ENCODE data around the gene KAT2B. TPM values are rescaled to one million over a fixed set of nuclear protein-coding genes. Genes with fewer than 3 reads are reported as not detected.

The KAT2B gene
- total RNA-seq, 1 donor from 2014 or later, result 94.3 TPM

DNA sequence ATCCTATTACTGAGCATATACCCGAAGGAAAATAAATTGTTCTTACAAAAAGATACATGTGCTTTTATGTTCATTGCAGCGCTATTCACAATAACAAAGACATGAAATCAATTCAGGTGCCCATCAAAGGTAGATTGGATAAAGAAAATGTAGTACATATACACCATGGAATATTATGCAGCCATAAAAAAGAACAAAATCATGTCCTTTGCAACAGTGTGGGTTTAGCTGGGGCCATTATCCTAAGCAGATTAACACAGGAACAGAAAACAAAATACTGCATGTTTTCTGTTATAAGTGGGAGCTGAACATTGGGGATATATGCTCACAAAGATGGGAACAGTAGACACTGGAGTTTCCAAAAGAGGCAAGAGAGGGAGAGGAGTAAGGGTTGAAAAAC is 103.3 kb downstream of the KAT2B start:
- H3K4me3 ChIP-seq, result no peak overlapping the region
- no peak overlapping the region for H3K27ac ChIP-seq (replicated peaks)
- peaks cover 18% of the 10 kb centered on the region for H3K4me1 ChIP-seq
- DNase-seq, result no peak
- no peaks in the 10 kb centered on the region for H3K27me3 ChIP-seq (ENCODE audit: low read depth)
- H3K9me3 ChIP-seq (replicated peaks), result no peaks in the 10 kb centered on the region
- intact Hi-C loops (cut with micrococcal nuclease), result no loop called here
- H3K36me3 ChIP-seq, result peaks cover 35% of the 10 kb centered on the region
- TF ChIP-seq, protein P1, sequence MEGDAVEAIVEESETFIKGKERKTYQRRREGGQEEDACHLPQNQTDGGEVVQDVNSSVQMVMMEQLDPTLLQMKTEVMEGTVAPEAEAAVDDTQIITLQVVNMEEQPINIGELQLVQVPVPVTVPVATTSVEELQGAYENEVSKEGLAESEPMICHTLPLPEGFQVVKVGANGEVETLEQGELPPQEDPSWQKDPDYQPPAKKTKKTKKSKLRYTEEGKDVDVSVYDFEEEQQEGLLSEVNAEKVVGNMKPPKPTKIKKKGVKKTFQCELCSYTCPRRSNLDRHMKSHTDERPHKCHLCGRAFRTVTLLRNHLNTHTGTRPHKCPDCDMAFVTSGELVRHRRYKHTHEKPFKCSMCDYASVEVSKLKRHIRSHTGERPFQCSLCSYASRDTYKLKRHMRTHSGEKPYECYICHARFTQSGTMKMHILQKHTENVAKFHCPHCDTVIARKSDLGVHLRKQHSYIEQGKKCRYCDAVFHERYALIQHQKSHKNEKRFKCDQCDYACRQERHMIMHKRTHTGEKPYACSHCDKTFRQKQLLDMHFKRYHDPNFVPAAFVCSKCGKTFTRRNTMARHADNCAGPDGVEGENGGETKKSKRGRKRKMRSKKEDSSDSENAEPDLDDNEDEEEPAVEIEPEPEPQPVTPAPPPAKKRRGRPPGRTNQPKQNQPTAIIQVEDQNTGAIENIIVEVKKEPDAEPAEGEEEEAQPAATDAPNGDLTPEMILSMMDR (IDR thresholded peaks at IDR 0.05; ENCODE audit: borderline replicate concordance), result no peak

DNA sequence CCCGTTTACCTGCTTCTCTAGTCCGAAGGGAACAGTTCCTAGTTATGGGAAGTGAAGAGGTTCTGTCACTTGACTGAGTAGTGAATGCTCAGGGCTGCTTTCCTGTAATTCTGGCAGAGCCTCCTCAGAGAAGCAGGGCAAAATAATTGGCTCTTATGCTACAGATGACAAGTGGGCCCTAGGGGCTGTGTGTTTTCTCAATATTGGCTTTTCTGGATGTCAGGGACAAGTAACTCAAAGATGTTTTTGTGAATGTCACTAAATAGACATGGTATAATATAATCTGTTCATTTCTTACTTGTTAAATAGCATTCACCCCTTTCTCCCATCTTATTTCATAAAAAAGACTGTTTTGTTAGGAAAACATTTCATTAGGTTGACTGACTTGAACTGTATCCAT is 105.6 kb downstream of the KAT2B start:
- no peak overlapping the region for H3K27ac ChIP-seq (replicated peaks)
- intact Hi-C loops (cut with micrococcal nuclease), result no loop called here
- peaks cover 47% of the 10 kb centered on the region for H3K36me3 ChIP-seq
- H3K4me3 ChIP-seq, result no peak overlapping the region
- peaks cover 17% of the 10 kb centered on the region for H3K4me1 ChIP-seq
- TF ChIP-seq, protein P1 (IDR thresholded peaks at IDR 0.05; ENCODE audit: borderline replicate concordance), result no peak
- no peak for DNase-seq
- H3K27me3 ChIP-seq (ENCODE audit: low read depth), result no peaks in the 10 kb centered on the region
- H3K9me3 ChIP-seq (replicated peaks), result no peaks in the 10 kb centered on the region

DNA sequence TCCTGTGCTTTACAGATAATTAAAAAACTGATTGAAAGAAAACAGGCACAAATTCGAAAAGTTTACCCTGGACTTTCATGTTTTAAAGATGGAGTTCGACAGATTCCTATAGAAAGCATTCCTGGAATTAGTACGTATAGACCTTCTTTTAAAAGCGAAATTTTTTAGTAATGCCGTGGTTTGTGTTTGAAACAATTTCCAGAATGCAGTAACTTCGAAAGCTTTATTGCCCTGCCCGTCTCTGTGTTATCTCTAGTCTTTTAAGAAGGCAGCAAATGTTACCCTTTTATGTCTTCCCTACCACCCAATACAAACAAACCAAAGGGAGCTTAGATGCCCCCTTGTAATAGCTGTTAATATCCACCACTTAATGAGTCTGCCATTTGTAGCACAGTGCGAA is 106.1 kb downstream of the KAT2B start:
- Histone ChIP-seq H3K27me3 (ENCODE audit: low read depth) (no peaks in the 10 kb centered on the region), H3K9me3 (replicated peaks) (no peaks in the 10 kb centered on the region), H3K4me3 (no peak overlapping the region), H3K27ac (replicated peaks) (no peak overlapping the region), H3K4me1 (peaks cover 13% of the 10 kb centered on the region), H3K36me3 (peaks cover 49% of the 10 kb centered on the region)
- no peak for DNase-seq
- TF ChIP-seq, protein P1 (IDR thresholded peaks at IDR 0.05; ENCODE audit: borderline replicate concordance), result no peak
- intact Hi-C loops (cut with micrococcal nuclease), result no loop called here

DNA sequence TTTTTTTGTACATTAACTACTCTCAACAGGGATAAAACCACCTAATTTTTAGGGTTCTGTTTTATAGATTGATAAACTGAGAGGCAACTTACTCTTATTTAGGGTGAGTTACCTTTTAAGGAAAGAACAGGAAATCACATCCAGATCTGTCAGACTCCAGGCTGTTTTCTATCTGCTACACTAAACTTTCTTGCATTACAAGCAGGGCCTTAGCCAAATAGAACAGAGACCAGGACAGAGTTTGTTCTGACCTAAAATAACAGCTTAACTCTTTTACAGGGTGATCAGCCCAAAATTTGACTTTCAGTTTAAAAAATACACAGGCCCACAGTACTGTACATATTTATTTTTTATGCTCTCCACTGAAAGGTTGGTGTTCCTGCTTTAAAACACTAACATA is 107.1 kb downstream of the KAT2B start:
- intact Hi-C loops (cut with micrococcal nuclease), result no loop called here
- no peaks in the 10 kb centered on the region for H3K9me3 ChIP-seq (replicated peaks)
- peaks cover 2% of the 10 kb centered on the region for H3K4me1 ChIP-seq
- H3K27me3 ChIP-seq (ENCODE audit: low read depth), result no peaks in the 10 kb centered on the region
- peaks cover 60% of the 10 kb centered on the region for H3K36me3 ChIP-seq
- DNase-seq, result no peak
- no peak overlapping the region for H3K4me3 ChIP-seq
- TF ChIP-seq, protein P1 (IDR thresholded peaks at IDR 0.05; ENCODE audit: borderline replicate concordance), result no peak
- no peak overlapping the region for H3K27ac ChIP-seq (replicated peaks)

DNA sequence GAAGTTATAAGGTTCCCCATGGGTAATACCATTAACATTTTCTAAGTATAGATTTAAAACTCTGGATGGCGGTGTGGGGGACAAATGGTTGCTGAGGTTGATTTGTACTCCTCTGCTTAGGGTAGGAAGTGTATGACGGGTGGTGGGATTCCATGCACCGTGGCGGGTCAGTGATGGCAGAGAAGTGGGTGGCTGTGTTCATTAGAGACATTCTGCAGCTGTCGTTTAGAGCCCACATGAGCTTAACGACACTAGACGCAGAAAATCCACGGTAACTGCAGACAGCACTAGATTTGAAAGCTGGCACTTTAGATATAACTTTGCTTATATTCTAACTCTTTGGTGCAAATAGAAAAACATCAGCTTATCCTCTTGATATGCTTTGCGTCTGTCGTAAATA is 108.2 kb downstream of the KAT2B start:
- H3K36me3 ChIP-seq, result peaks cover 64% of the 10 kb centered on the region
- H3K27ac ChIP-seq (replicated peaks), result no peak overlapping the region
- intact Hi-C loops (cut with micrococcal nuclease), result no loop called here
- H3K27me3 ChIP-seq (ENCODE audit: low read depth), result no peaks in the 10 kb centered on the region
- no peaks in the 10 kb centered on the region for H3K9me3 ChIP-seq (replicated peaks)
- no peak for DNase-seq
- H3K4me3 ChIP-seq, result no peak overlapping the region
- TF ChIP-seq, protein P1 (IDR thresholded peaks at IDR 0.05; ENCODE audit: borderline replicate concordance), result no peak
- no peaks in the 10 kb centered on the region for H3K4me1 ChIP-seq

DNA sequence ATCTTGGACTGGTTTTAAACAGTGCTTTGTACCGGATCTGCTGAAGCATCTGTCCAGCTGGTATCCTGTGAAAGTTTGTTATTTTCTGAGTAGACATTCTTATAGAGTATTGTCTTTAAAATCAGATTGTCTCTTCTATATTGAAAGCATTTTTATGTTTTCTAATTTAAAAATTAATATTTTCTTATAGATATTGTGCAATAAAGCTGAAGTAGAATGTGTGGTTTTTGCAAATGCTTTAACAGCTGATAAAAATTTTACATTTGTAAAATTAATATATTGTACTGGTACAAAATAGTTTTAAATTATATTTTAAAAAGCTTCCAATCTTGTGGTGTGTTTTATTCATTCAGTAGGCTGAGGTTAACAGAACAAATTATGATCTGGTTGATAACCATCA is 113.8 kb downstream of the KAT2B start:
- TF ChIP-seq, protein P1 (IDR thresholded peaks at IDR 0.05; ENCODE audit: borderline replicate concordance), result no peak
- no peak for DNase-seq
- Histone ChIP-seq H3K4me1 (no peaks in the 10 kb centered on the region), H3K27me3 (ENCODE audit: low read depth) (no peaks in the 10 kb centered on the region), H3K27ac (replicated peaks) (no peak overlapping the region), H3K36me3 (peaks cover 54% of the 10 kb centered on the region), H3K4me3 (no peak overlapping the region), H3K9me3 (replicated peaks) (no peaks in the 10 kb centered on the region)
- intact Hi-C loops (cut with micrococcal nuclease), result no loop called here
